Ascending aorta (tissue), 2 donors: ENCODE measurements around the gene UBE2N. TPM values are rescaled to one million over a fixed set of nuclear protein-coding genes. Genes with fewer than 3 reads are reported as not detected.

Source experiments
- DNase-seq, 2 donors: peaks; one replicate each; pipeline ENCODE4 v3.0.0-alpha.2; 2019; ENCODE audit warnings: low spot score in 2 of 2
- H3K27ac ChIP-seq, 2 donors: fragments of 200-600 bp; sonication (generic); one replicate each; pipeline ENCODE4 v1.5.1; 2016 to 2017; ENCODE audit warnings: mild to moderate bottlenecking in 1 of 2
- H3K27me3 ChIP-seq: fragments of 200-600 bp; sonication (generic); one replicate; pipeline ENCODE4 v1.5.1; 2017
- H3K36me3 ChIP-seq, 2 donors: fragments of 200-600 bp; sonication (generic); one replicate each; pipeline ENCODE4 v1.5.1; 2016
- H3K4me1 ChIP-seq, 2 donors: fragments of 200-600 bp; sonication (generic); one replicate each; pipeline ENCODE4 v1.5.1; 2016 to 2017; ENCODE audit warnings: mild to moderate bottlenecking in 1 of 2
- H3K4me3 ChIP-seq, 2 donors: fragments of 200-600 bp; sonication (generic); one replicate each; pipeline ENCODE4 v1.5.1; 2016 to 2017; ENCODE audit warnings: mild to moderate bottlenecking in 1 of 2
- H3K9me3 ChIP-seq, 2 donors: fragments of 200-600 bp; sonication (generic); one replicate each; pipeline ENCODE4 v1.5.1; 2016
- CTCF ChIP-seq, 3 experiments: fragments of 200-600 bp in 2 of 3; fragments of 450-650 bp in 1 of 3; sonication (generic) in 2 of 3; IDR thresholded peaks; one replicate each; pipeline ENCODE4 v1.5.1; 2016 to 2019; ENCODE audit warnings: antibody characterized with exemption in 3 of 3, mild to moderate bottlenecking in 1 of 3, moderate library complexity in 1 of 3
- intact Hi-C: fragments of 100-400 bp; cut with DNase I; formaldehyde crosslinking; loops from one replicate; pipeline ENCODE4 v1.15.1; 2023
- total RNA-seq: library from RNA; depleted of rRNA; stranded (reverse); fragments of >200 nt; gene quantifications from one replicate; pipeline ENCODE4 v1.1.0, GENCODE V29; 2016

The UBE2N gene
- total RNA-seq, 1 donor from 2014 or later, result 19.4 TPM

DNA sequence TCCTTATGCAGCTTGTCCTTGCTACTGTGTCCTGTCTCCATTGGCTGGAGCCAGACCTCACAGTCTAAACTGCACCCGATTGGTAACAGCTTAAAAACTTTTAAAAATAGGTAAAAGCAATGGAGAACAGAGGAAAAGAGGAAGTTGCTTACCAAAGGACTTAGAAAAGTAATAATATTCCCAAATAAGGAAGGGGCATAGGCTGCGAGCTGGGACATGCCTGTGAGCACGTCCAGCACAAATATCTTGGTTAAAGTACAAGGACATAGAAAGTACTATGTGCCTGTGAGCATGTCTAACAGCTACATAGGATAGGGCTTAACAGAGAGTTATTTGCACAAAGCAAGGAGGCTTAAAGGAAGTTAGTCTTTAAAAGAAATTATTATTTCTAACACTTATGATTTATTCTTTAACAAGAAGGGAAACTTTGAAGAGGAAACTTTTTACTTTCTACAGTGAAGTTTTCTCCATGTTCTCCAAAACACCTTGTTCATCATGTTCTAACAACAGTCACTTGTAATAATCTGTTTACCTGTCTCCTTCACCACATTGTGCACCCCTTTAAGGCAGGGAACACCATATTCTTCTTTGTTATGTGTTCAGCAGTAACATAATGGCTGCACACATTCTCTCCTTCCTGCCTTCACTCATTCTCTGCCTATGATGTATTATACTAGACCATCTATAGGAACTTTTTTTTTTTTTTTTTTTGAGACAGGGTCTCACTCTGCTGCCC lies 9.8 kb upstream of the UBE2N start:
- Histone ChIP-seq H3K27me3 (no peaks in the 10 kb centered on the region), H3K9me3 (no peaks in the 10 kb centered on the region), H3K4me3 (no peak overlapping the region), H3K4me1 (no peaks in the 10 kb centered on the region), H3K27ac (no peak overlapping the region), H3K36me3 (no peaks in the 10 kb centered on the region)
- intact Hi-C loops, result no loop called here
- DNase-seq, result no peak
- TF ChIP-seq CTCF (IDR thresholded peaks at IDR 0.05), result no peak

- no peaks in the 10 kb centered on the region for H3K36me3 ChIP-seq
- intact Hi-C loops, result no loop called here
- DNase-seq, result no peak
- H3K9me3 ChIP-seq, result no peaks in the 10 kb centered on the region
- no peaks in the 10 kb centered on the region for H3K4me1 ChIP-seq
- no peak overlapping the region for H3K27ac ChIP-seq
- no peaks in the 10 kb centered on the region for H3K27me3 ChIP-seq
- TF ChIP-seq CTCF (IDR thresholded peaks at IDR 0.05), result no peak
- no peak overlapping the region for H3K4me3 ChIP-seq
Observed at GRCh38 chr12:93449277-93449676, 7.5 kb upstream of the UBE2N start.

DNA sequence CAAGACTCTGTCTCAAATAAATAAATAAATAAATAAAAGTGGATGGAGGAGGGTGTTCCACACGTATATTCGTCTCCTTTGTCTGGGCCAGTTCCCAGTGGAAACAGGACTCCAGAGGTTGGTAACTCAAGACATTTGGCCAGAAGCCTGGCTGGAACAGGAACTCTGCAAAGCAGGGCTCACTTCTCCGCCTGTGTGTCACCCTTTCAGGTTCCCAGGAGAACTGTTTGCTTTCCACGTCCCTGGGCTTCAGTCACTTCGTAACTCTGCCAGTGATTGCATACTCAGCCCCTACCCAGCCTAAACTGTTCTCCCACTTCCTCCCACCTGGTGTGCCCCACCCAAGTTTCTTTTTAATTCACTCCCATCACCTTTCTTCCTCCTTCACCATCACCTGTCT lies 7.0 kb upstream of the UBE2N start:
- Histone ChIP-seq H3K4me3 (no peak overlapping the region), H3K9me3 (no peaks in the 10 kb centered on the region), H3K27ac (no peak overlapping the region), H3K4me1 (no peaks in the 10 kb centered on the region), H3K36me3 (no peaks in the 10 kb centered on the region), H3K27me3 (no peaks in the 10 kb centered on the region)
- no peak for TF ChIP-seq CTCF (IDR thresholded peaks at IDR 0.05)
- no peak for DNase-seq
- intact Hi-C loops, result no loop called here

DNA sequence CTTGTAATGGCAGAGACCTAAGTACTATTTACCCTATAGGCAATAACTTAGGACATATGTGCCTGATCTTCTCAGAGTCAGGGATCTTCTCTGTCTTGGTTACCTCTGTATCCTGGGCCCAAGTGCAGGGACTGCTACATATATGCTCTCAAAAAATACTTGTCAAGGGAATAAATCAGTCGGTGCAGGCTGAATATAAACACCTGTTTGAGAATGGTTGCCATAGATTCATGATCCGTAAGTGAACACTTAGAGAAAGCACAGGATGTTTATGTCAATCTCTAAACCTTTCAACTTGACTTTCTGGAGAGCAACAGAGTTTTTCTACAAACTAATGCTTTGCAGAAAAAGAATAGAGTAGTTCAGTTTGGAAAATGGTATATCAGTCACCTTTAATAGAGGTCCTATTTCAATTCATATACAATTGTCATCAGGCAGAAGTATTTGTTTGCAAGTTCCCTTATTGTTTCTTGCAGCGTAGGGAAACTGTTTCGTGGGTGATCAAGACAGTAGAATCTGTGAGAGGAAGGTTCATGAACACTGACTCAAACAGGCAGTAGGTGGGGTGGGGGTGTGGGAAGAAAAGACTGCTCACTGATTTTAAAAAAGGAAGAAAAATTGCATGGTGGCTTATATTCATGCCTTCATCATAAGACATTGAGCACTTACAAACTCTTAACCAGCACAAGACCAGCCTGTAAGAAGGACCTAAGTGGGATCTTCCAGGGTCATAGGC lies 6.0 kb upstream of the UBE2N start:
- TF ChIP-seq CTCF (IDR thresholded peaks at IDR 0.05), result no peak
- Histone ChIP-seq H3K27ac (no peak overlapping the region), H3K36me3 (no peaks in the 10 kb centered on the region), H3K9me3 (no peaks in the 10 kb centered on the region), H3K4me1 (no peaks in the 10 kb centered on the region), H3K27me3 (no peaks in the 10 kb centered on the region), H3K4me3 (no peak overlapping the region)
- intact Hi-C loops, result no loop called here
- DNase-seq, result no peak

DNA sequence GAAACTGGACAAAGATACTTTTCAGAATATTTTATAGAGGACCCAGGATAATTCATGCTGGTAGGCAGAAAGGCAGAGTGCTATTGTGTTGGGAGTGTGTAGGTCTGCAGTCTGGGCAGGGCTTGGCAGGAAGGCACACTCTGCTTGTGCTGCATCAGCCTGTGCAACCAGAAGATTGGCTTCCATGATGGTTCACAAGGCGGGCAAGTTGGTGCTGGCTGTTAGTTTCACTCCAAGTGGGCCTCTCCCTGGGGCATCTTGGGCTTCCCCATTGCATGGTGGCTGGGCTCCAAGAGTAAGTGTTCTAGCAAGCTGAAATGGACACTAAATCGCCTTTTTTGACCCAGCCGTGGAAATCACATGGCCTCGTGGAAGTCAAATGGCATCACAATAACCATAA lies 1.8 kb upstream of the UBE2N start:
- no peak overlapping the region for H3K27ac ChIP-seq
- no peaks in the 10 kb centered on the region for H3K9me3 ChIP-seq
- TF ChIP-seq CTCF (IDR thresholded peaks at IDR 0.05), result no peak
- H3K4me1 ChIP-seq, result peaks cover 2 to 9% of the 10 kb centered on the region in 2 donors
- no peak for DNase-seq
- intact Hi-C loops, result no loop called here
- no peak overlapping the region for H3K4me3 ChIP-seq
- no peaks in the 10 kb centered on the region for H3K36me3 ChIP-seq
- H3K27me3 ChIP-seq, result no peaks in the 10 kb centered on the region
